CD4-positive, alpha-beta T cell treated with Interleukin-2 at 100 ng/mL for 4 hours (primary cell): ENCODE results near the gene FMNL2.

Experiments
- DNase-seq: peaks from one replicate; pipeline ENCODE4 v3.0.0-alpha.2; 2020; ENCODE audit warnings: low spot score

FMNL2 gene

DNA sequence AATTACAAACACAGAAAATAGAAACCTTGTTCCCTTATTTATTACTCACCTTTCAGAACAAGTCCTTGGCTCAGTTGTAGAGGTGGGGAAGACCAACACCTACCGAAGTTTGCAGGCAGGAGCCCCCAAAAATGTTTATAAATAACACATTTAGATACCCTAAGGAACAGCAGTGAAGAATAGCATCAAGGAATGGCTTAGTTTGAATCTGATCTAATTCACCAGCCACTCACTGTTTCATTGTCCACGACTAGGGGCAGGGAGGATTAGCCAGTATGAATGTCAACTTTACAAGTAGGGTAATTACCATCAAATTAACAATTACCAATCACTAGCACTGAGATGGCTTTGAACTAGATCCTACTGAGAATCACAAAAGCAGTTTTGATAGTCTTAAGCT lies 316.9 kb downstream of the FMNL2 start:
- DNase-seq, result no peak

DNA sequence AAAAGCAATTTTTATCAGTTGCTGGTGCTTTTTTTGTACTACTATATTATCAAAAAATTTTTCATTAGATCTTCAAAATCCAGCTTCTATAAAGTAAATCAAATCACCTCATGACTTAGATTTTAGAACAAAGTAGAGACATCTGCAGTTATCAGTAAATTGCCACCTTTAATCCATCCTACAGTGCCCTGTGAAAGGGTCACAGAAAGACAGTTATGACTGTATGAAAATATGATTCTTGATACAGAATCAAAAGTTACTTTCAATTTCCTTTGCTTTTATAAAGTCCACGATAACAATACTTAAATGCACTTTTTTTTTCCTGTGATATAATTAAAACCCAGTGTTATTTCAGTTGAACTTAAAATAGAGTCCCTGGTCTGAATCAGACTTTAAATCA lies 320.9 kb downstream of the FMNL2 start:
- no peak for DNase-seq

DNA sequence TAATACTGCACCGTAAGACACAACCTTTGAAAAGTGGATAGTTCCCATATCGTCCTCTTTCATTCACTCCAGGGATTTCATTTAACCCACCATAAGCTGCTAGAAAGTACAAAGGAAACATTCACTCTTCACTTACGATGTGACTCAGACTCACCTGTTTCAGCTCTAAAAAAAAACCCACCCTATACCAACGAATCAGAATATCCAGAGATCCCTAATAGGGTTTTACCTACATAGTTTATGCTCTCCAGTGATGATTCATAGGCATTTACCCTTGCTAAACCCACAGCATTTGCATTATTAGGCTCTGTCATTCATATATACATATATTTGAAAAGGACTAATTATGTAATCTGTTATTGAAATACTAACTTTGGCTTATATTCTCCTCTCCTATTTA lies 322.1 kb downstream of the FMNL2 start:
- no peak for DNase-seq

DNA sequence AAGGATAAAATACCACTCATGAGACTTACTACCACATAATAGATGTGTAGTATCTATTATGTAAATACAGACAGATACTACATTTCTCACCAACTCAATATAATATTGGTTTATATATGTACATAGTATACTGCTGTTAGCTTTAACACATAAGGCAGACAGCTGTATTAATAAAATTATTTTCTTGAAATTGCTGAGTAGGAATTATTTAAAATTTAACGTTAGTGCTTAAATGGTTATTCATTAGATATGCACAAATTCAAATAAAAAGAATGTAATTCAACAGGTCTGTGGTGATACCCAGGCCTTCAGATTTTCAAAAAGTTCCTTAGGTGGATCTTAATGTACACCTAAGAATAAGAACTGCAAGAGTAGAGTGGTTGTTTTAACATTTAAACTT lies 323.2 kb downstream of the FMNL2 start:
- DNase-seq, result no peak

DNA sequence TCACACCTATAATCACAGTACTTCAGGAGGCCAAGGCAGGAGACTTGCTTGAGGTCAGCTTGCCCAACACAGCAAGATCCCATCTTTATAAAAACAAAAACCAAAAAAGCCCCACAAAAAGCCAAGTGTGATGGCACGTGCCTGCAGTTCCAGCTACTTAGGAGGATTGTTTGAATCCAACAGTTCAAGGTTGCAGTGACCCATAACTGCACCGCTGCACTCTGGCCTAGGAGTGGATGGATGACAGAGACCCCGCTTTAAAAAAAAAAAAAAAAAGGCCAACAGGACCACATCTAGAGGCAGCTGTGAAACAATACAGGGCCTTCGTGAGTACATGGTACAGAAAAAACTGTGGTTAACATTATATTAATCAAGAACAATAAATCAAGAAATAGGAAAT lies 326.1 kb downstream of the FMNL2 start:
- DNase-seq, result no peak

DNA sequence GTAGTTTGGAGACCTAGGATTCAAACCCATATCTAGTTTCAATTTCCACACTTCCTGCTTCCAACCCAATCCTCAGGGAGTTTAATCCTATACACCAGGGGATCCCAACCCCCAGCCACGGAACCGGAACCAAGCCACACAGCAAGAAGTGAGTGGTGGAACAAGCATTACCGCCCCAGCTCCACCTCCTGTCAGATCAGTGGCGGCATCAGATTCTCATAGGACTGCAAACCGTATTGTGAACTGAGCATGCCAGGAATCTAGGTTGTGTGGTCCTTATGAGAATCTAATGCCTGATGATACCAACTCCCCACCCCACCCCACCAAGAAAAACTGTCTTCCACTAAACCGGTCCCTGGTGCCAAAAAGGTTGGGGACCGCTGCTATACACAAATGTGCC lies 329.8 kb downstream of the FMNL2 start:
- DNase-seq, result no peak

DNA sequence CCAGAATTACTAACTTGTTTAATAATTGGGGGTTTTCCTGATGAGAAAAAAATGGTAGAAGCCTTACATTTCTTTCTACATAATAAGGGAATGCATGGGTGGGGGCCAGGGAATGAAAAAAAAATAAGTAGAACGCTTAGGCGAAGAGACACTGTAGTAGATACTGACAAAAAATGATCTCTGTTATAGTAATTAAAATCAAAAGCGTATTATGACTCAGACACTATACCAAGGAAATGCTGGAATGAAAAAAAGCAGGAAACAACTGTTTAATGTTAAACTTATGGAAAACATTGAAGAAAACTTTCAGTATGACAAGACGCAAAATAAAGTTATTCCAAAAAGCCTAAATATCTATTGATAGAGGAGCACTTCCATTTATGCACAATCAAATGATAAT lies 339.4 kb downstream of the FMNL2 start:
- no peak for DNase-seq

DNA sequence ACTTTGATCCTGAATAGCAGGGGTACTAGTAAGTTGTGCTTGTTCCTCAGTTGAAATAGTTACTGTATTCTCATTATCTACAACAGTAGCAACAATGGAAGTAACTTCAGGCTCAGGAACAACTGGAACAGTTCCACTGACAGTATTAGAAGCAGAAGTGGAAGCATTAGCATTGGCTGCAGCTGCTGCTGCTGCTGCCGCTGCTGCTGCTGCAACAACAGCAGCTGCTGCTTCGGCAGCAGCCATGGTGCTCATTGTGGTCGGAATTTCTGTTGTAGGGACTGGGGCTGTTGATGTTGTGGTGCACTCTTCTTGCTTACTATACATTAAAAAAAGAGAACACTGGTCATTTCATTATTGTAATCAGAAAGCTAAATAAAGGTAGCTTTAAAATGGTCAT lies 341.5 kb downstream of the FMNL2 start:
- DNase-seq, result no peak

DNA sequence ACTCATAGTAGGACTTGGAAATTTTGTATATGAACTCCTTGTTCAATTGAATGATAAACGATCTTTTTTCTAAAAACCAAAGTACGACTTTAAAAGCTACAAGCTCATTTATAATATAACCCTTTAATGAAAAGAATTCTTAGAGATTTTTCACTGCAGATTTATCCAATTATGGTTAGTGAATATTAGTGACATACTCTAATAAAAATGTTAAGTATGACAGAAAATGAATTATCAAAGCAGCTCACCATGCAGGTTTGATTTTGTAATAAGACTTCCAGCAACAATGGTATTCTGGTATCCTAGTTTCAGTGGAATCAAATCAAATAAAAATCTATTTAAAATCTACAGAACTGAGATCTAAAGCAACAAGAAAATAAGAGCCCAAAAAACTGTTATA lies 343.8 kb downstream of the FMNL2 start:
- no peak for DNase-seq

DNA sequence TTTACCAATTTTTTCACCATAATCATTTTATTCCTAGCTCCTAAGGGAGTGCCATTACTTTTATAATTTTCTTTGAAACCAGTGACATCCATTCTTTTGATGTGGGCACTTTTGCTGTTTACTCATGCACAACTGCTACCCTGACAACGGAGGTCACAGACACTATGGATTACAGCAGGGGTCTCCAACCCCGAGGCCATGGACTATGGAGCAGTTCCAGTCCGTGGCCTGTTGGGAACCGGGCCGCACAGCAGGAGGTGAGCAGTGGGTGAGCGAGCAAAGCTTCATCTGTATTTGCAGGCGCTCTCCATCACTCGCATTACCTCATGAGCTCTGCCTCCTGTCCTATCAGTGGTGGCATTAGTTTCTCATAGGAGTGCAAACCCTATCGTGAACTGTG lies 347.7 kb downstream of the FMNL2 start:
- DNase-seq, result no peak

DNA sequence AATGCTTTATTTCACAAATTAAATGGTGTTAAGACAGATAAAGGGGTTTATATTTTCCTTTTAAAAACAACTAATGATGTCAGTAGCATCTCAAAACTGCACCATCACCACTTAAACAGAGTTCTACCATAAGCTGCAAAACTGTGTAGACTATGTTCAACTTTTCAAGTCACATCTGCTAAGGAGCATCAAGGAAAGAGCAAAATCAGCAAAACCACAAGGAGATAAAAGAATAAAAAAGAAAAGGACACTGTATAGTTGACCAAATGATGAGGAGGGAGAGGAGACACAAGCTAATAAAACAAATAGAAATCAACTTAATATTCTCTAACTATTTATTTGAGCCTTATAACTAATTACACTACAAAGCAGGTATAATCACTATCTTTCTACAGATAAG lies 348.4 kb downstream of the FMNL2 start:
- no peak for DNase-seq

DNA sequence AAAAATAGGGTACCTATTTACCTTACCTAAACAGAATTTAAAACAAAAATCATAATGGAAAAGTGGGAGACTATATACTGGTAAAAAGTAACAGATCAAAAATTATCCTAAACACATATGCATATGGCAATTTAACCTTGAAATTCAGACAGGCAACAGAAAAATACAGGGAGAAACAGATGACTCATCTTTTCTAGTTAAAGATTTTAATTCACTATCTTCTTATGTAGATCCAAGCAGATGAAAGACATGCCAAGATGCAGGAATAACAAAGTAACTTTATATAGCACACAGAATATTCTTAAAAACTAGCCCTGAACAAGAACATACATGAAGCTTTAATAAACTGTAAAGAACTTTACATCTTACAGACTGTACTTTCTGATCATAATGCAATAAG lies 351.3 kb downstream of the FMNL2 start:
- no peak for DNase-seq

DNA sequence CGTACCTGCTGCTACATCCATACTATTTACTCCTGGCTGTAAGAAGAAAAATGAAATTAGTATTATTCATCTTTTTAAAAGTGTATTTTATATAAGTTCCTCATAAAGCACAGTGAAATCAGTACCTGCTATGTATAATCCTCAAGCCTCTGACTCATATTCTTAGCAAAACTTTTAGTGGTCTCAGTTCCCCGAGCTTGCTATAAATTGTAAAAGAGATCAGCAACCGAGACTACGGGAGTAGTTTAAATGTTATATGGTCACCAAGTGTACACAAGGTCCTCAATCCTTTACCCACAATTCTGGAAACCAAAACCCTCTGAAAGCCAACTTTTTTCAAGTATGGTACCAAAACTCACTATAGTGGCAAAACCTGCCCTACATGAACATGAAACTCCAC lies 358.1 kb downstream of the FMNL2 start:
- peak; percentile 5 for DNase-seq

DNA sequence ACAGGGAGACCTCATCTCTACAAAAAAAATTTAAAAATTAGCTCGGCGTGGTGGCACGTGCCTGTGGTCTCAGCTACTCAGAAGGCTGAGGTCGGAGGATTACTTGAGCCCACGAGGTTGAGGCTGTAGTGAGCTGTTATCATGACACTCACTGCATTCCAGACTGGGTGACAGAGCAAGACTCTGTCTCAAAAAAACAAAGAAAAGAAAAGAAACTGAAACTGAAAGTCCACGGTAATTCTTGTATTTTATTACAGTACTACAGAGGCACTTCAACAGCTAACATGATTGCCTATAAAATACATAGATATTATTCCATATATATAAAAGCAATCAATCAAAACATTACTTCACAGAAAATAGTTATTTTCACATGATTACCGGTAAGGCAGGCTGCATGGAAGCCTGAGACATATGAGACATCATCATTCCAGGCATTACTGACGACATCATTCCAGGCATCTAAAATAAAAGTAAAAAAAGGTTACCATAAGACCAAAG lies 359.2 kb downstream of the FMNL2 start:
- peak; percentile 59 for DNase-seq

DNA sequence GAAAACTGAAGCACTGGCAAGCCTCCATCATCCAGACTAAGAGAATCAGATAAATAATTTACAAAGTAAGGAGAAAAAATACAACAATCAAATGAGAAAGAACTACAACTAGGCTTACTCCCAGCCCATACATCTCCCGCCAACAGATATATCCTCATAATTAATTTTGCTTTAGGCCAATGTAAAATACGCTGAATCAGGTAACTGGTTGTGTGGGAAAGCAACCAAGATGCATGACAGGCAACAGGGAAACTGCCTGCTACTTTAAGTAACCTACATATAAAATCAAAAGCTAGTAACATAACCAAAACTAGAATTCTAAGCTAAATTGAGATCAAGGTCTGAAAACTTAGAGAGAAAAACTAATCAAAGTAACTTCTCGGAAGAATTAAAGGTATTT lies 360.8 kb downstream of the FMNL2 start:
- no peak for DNase-seq

DNA sequence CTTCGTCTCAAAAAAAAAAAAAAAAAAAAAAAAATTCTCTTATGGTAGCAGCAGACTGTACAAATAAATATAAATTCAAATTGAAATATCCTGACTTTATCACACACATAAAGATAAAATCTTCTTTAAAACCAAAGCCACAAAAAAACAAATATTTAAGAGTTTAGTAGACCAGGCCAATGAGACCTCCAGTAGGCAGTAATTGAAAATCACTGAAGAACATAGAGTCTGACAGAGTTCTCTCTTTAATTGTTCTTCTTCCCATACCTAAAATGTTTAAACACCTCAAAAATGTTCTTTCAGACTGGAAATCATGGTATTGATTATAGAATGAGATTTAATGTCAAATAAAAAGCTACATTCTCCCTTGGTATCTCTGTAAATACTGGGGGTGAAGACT lies 361.5 kb downstream of the FMNL2 start:
- no peak for DNase-seq
